GM10248 (cell line): Measurements from ENCODE around the gene RAP1GAP.
"Not testable (repeated sequence)": the region's sequence is repeated elsewhere in the genome, so short reads cannot be mapped to it uniquely, and the experiment has no call there.

ENCODE experiments used
- CTCF ChIA-PET: fragments of 300-600 bp; sonication (Branson Sonifier 250); formaldehyde crosslinking; extraction: SDS; loops from one replicate; lab custom pipeline; 2021; ENCODE audit warnings: antibody characterized with exemption; lab: Yijun Ruan, JAX
- POLR2A ChIA-PET: fragments of 350-650 bp; sonication (Branson Sonifier 250); formaldehyde crosslinking; extraction: SDS; loops from one replicate; lab custom pipeline; 2020; ENCODE audit warnings: antibody characterized with exemption; lab: Yijun Ruan, JAX
- DNase-seq: peaks from one replicate; pipeline ENCODE4 v3.0.0; 2012; ENCODE audit errors: extremely low spot score
- CTCF ChIP-seq: IDR thresholded peaks from 2 replicates; pipeline ENCODE4 v1.5.1; 2012; ENCODE audit warnings: mild to moderate bottlenecking, low read depth; ENCODE audit errors: extremely low read depth, missing control alignments, control extremely low read depth

RAP1GAP gene

GRCh38 chr1:21681426-21681825 lies 12.3 kb upstream of the RAP1GAP start:
- ChIA-PET POLR2A (no interaction called here), CTCF (interaction anchor here (0.7 kb wide), 1 partner anchor 27 kb away, joined by 3 read pairs; no protein-coding TSS in a partner anchor)
- no peak for DNase-seq
- TF ChIP-seq CTCF: no peak

DNA sequence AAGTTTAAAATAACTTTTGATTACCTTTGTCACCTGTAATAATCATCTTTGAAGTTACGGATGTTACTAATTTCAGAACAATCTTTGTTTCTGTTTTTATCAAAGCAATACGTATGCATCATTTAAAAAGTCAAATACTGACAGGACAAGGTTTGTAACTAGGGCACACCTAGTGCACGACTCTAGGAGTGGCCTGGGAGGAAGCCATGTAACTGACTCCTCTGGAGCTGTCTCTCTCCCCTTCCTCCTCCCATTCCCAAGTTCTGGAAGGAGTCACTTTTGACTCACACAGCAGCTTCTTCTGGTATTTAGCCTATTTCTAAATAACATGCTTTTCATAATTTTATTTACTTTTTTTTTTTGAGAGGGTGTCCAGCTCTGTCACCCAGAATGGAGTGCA lies 11.8 kb upstream of the RAP1GAP start:
- CTCF ChIA-PET: interaction anchor here (0.7 kb wide), 1 partner anchor 28 kb away, joined by 3 read pairs; no protein-coding TSS in a partner anchor
- no peak for DNase-seq
- POLR2A ChIA-PET: no interaction called here
- TF ChIP-seq CTCF: no peak

- no peak for TF ChIP-seq CTCF
- POLR2A ChIA-PET: no interaction called here
- no peak for DNase-seq
- CTCF ChIA-PET: interaction anchor here (0.7 kb wide), 1 partner anchor 28 kb away, joined by 3 read pairs; no protein-coding TSS in a partner anchor
Measured at GRCh38 chr1:21680381-21680780, 11.2 kb upstream of the RAP1GAP start.

GRCh38 chr1:21677168-21677567 lies 8.0 kb upstream of the RAP1GAP start:
- no peak for TF ChIP-seq CTCF
- CTCF ChIA-PET: interaction anchor here (1.6 kb wide), 1 partner anchor 14 kb away, joined by 4 read pairs; no protein-coding TSS in a partner anchor
- POLR2A ChIA-PET: interaction anchor here (0.6 kb wide), 1 partner anchor 366 kb away, joined by 3 read pairs; no protein-coding TSS in a partner anchor
- DNase-seq: no peak

DNA sequence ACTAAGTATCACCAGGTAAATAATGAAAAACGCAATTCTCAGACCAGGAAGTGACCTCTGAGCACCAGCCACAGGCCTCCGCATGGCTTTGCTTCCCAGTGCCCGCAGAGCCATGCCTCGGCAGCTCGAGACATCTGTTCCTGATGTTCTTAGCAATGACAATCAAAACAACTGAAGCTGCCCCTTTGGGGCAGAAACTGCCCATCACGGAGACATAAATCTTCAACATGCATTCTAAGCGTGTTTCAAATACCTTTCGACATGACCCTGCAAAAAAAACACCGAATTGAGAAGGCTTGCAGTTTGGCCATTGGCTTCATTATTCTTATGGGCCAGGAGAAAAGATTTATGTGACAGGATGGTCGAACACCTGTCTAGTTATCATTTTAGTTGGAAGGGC lies 5.8 kb upstream of the RAP1GAP start:
- no peak for TF ChIP-seq CTCF
- ChIA-PET POLR2A (no interaction called here), CTCF (interaction anchor here (1.8 kb wide), 1 partner anchor 48 kb away, joined by 3 read pairs; no protein-coding TSS in a partner anchor)
- DNase-seq: no peak

DNA sequence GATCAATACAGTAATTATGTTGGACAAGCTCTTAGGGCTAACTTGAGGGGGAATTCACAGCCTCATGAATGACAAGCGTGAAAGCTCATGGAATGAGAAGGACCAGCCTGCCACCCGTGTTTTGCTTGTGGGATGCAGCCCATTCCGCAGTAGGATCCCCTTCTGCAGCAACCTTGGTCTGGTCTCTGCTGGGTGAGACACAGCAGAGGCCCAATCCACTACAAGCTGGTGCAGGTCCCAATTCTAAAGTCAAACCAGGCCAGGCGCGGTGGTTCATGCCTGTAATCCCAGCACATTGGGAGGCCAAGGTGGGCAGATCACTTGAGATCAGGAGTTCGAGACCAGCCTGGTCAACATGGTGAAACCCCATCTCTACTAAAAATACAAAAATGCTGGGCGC lies 4.7 kb upstream of the RAP1GAP start:
- CTCF ChIA-PET: interaction anchor here (0.8 to 2.1 kb wide), 4 partner anchors 9 to 166 kb away, joined by 3 to 9 read pairs (median 4); no protein-coding TSS in a partner anchor
- POLR2A ChIA-PET, DNase-seq: not testable (repeated sequence)

GRCh38 chr1:21673277-21673780 lies 4.2 kb upstream of the RAP1GAP start:
- CTCF ChIA-PET: interaction anchor here (0.8 to 2.1 kb wide), 4 partner anchors 9 to 165 kb away, joined by 3 to 9 read pairs (median 4); no protein-coding TSS in a partner anchor
- TF ChIP-seq CTCF: no peak
- no peak for DNase-seq
- POLR2A ChIA-PET: interaction anchor here (0.5 kb wide), 1 partner anchor 889 kb away, joined by 8 read pairs; no protein-coding TSS in a partner anchor
